KMS-11 (cell line): ENCODE data around the gene USP2.

Experiments used
- H2AFZ ChIP-seq: fragments of 200-600 bp; sonication (generic); 2 replicates; pipeline ENCODE4 v1.6.1; 2016; ENCODE audit warnings: antibody characterized with exemption, mixed run types, low read depth
- H3K27ac ChIP-seq: fragments of 200-600 bp; sonication (generic); 2 replicates; pipeline ENCODE4 v1.6.1; 2016; ENCODE audit warnings: mild to moderate bottlenecking, mixed run types
- H3K27me3 ChIP-seq: fragments of 200-600 bp; sonication (generic); 2 replicates; pipeline ENCODE4 v1.6.1; 2017; ENCODE audit warnings: mild to moderate bottlenecking, low read depth, mixed run types, moderate library complexity; ENCODE audit not compliant: insufficient read depth
- H3K36me3 ChIP-seq: fragments of 200-600 bp; sonication (generic); 2 replicates; pipeline ENCODE4 v1.6.1; 2017; ENCODE audit warnings: mild to moderate bottlenecking, mixed run types; ENCODE audit not compliant: insufficient read depth
- H3K4me1 ChIP-seq: fragments of 200-600 bp; sonication (generic); 2 replicates; pipeline ENCODE4 v1.6.1; 2016; ENCODE audit warnings: mild to moderate bottlenecking, low read depth, mixed run types; ENCODE audit not compliant: poor library complexity, severe bottlenecking
- H3K4me2 ChIP-seq: fragments of 200-600 bp; sonication (generic); 2 replicates; pipeline ENCODE4 v1.7.0; 2016; ENCODE audit warnings: mild to moderate bottlenecking, mixed run types
- H3K4me3 ChIP-seq: fragments of 200-600 bp; sonication (generic); IDR thresholded peaks from 2 replicates; pipeline ENCODE4 v1.6.1; 2017; ENCODE audit warnings: low read depth, low read length, mixed read lengths; ENCODE audit not compliant: insufficient read depth
- H3K79me2 ChIP-seq: fragments of 200-600 bp; sonication (generic); 2 replicates; pipeline ENCODE4 v1.6.1; 2016; ENCODE audit warnings: low read depth, mixed run types; ENCODE audit not compliant: insufficient read depth
- H3K9ac ChIP-seq: fragments of 200-600 bp; sonication (generic); 2 replicates; pipeline ENCODE4 v1.6.1; 2016; ENCODE audit warnings: mild to moderate bottlenecking, mixed run types
- H4K20me1 ChIP-seq: fragments of 200-600 bp; sonication (generic); 2 replicates; pipeline ENCODE4 v1.6.1; 2016; ENCODE audit warnings: mild to moderate bottlenecking, mixed run types; ENCODE audit not compliant: insufficient read depth
- CTCF ChIP-seq: fragments of 200-600 bp; sonication (generic); conservative IDR thresholded peaks from 2 replicates; pipeline ENCODE4 v1.6.1; 2017; ENCODE audit warnings: low read depth, mild to moderate bottlenecking, antibody characterized with exemption, low read length, moderate library complexity, mixed read lengths

Gene USP2

DNA sequence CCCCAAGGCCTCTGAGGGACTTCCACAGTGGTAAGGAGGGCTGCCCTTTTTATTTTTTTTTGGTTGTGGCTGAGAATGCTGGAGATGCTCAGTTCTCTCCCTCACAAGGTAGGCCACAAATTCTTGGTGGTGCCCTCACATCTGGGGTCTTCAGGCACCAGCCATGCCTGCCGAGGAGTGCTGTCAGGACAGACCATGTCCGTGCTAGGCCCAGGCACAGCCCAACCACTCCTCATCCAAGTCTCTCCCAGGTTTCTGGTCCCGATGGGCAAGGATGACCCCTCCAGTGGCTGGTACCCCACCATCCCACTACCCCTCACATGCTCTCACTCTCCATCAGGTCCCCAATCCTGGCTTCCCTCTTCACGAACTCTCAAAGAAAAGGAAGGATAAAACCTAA, 37.3 kb upstream of the USP2 start:
- Histone ChIP-seq H3K9ac (no peak overlapping the region), H3K79me2 (no peaks in the 10 kb centered on the region), H3K36me3 (no peaks in the 10 kb centered on the region), H3K4me2 (no peak overlapping the region), H3K4me1 (no peaks in the 10 kb centered on the region), H4K20me1 (no peaks in the 10 kb centered on the region), H3K4me3 (no peak overlapping the region), H3K27me3 (no peaks in the 10 kb centered on the region), H3K27ac (no peak overlapping the region), H2AFZ (no peak overlapping the region)
- TF ChIP-seq CTCF, result no peak

GRCh38 chr11:119417726-119418540, 36.4 kb upstream of the USP2 start:
- no peaks in the 10 kb centered on the region for H3K27me3 ChIP-seq
- H3K79me2 ChIP-seq, result no peaks in the 10 kb centered on the region
- H4K20me1 ChIP-seq, result no peaks in the 10 kb centered on the region
- no peaks in the 10 kb centered on the region for H3K4me1 ChIP-seq
- no peak overlapping the region for H3K9ac ChIP-seq
- H3K36me3 ChIP-seq, result no peaks in the 10 kb centered on the region
- no peak overlapping the region for H2AFZ ChIP-seq
- no peak for TF ChIP-seq CTCF
- no peak overlapping the region for H3K27ac ChIP-seq
- H3K4me3 ChIP-seq, result no peak overlapping the region
- no peak overlapping the region for H3K4me2 ChIP-seq

GRCh38 chr11:119416606-119417580, 35.4 kb upstream of the USP2 start:
- Histone ChIP-seq H4K20me1 (no peaks in the 10 kb centered on the region), H3K36me3 (no peaks in the 10 kb centered on the region), H3K27ac (no peak overlapping the region), H3K9ac (no peak overlapping the region), H2AFZ (no peak overlapping the region), H3K4me1 (no peaks in the 10 kb centered on the region), H3K4me3 (no peak overlapping the region), H3K4me2 (no peak overlapping the region), H3K27me3 (no peaks in the 10 kb centered on the region), H3K79me2 (no peaks in the 10 kb centered on the region)
- no peak for TF ChIP-seq CTCF

DNA sequence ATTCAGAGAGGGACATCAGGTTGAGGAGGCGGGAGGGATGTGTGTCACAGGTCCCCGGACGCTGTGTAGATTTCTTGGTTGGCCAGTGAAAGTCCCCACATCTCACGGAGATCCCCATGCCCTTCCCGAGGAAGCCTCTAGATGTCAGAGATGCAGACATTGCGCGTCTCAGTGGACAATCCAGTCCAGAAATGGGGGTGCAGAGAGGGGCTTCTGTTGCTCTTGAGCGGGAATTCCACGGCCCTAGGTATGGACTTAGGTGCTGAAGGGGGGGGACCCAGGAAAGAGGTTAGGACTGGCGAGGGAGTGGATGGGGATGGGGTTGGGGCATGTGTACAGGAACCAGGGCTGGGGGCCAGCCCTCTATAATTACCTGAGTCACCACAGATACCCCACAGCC, 34.5 kb upstream of the USP2 start:
- H3K27me3 ChIP-seq, result no peaks in the 10 kb centered on the region
- H3K4me2 ChIP-seq, result no peak overlapping the region
- no peaks in the 10 kb centered on the region for H3K79me2 ChIP-seq
- no peak overlapping the region for H3K9ac ChIP-seq
- no peak overlapping the region for H3K27ac ChIP-seq
- H4K20me1 ChIP-seq, result no peaks in the 10 kb centered on the region
- no peak for TF ChIP-seq CTCF
- H2AFZ ChIP-seq, result no peak overlapping the region
- H3K36me3 ChIP-seq, result no peaks in the 10 kb centered on the region
- H3K4me3 ChIP-seq, result no peak overlapping the region
- H3K4me1 ChIP-seq, result no peaks in the 10 kb centered on the region
